A673 (cell line): ENCODE results near the gene UTRN. TPM values are rescaled to one million over a fixed set of nuclear protein-coding genes. Genes with fewer than 3 reads are reported as not detected.

ENCODE experiments used
- BruUV-seq: library from RNA; stranded (reverse); fragments of 400-500 nt; replicated peaks from 2 replicates; lab custom pipeline; 2021; lab: Mats Ljungman, UMichigan
- CTCF ChIA-PET: fragments of 300-600 bp; sonication (Branson Sonifier 250); formaldehyde crosslinking; loops from one replicate; lab custom pipeline; 2022; ENCODE audit warnings: antibody characterized with exemption; lab: Charles Lee
- POLR2A ChIA-PET: fragments of 300-600 bp; sonication (Branson Sonifier 250); formaldehyde crosslinking; loops from one replicate; lab custom pipeline; 2022; ENCODE audit warnings: antibody characterized with exemption; ENCODE audit not compliant: low non-redundant PET; lab: Charles Lee
- DNase-seq: peaks from one replicate; pipeline ENCODE4 v3.0.0-alpha.2; 2015; ENCODE audit warnings: low spot score
- H3K27ac ChIP-seq: fragments of 200-600 bp; sonication (generic); 2 replicates; pipeline ENCODE4 v1.5.1; 2016; ENCODE audit warnings: mixed run types, low read depth, mild to moderate bottlenecking, mixed read lengths, antibody characterized with exemption, low read length; ENCODE audit not compliant: poor library complexity, severe bottlenecking
- H3K27me3 ChIP-seq: fragments of 200-600 bp; sonication (generic); replicated peaks from 2 replicates; pipeline ENCODE4 v1.6.1; 2017; ENCODE audit warnings: mixed run types, low read depth, mild to moderate bottlenecking, mixed read lengths, antibody characterized with exemption, low read length; ENCODE audit not compliant: insufficient read depth, poor library complexity
- H3K36me3 ChIP-seq: fragments of 200-600 bp; sonication (generic); 2 replicates; pipeline ENCODE4 v1.6.1; 2016; ENCODE audit warnings: mixed run types, mild to moderate bottlenecking, mixed read lengths, antibody characterized with exemption, low read length; ENCODE audit not compliant: insufficient read depth, poor library complexity, severe bottlenecking
- H3K4me1 ChIP-seq: fragments of 200-600 bp; sonication (generic); 2 replicates; pipeline ENCODE4 v1.6.1; 2017; ENCODE audit warnings: mixed run types, mild to moderate bottlenecking, mixed read lengths, antibody characterized with exemption, low read length; ENCODE audit not compliant: insufficient read depth, poor library complexity, severe bottlenecking
- H3K4me3 ChIP-seq: fragments of 200-600 bp; sonication (generic); 2 replicates; pipeline ENCODE4 v1.5.1; 2016; ENCODE audit warnings: low read depth, mixed run types, mild to moderate bottlenecking, mixed read lengths, low read length; ENCODE audit not compliant: poor library complexity, severe bottlenecking
- H3K9me3 ChIP-seq: fragments of 200-600 bp; sonication (generic); 2 replicates; pipeline ENCODE4 v1.6.1; 2016; ENCODE audit warnings: mixed run types, low read depth, mild to moderate bottlenecking, mixed read lengths, antibody characterized with exemption, low read length; ENCODE audit not compliant: poor library complexity, severe bottlenecking
- CTCF ChIP-seq: fragments of 300-800, 200-600 bp; sonication (generic); conservative IDR thresholded peaks from 2 replicates; pipeline ENCODE4 v1.5.1; 2017; ENCODE audit warnings: low read depth, mild to moderate bottlenecking, antibody characterized with exemption, low read length, moderate library complexity, mixed read lengths
- EZH2 ChIP-seq: fragments of 200-600 bp; sonication (generic); IDR thresholded peaks from 2 replicates; pipeline ENCODE4 v1.6.1; 2017; ENCODE audit warnings: borderline replicate concordance, low read depth, mild to moderate bottlenecking, mixed read lengths, antibody characterized with exemption, low read length; ENCODE audit not compliant: poor library complexity, severe bottlenecking
- intact Hi-C: fragments of 100-400 bp; cut with micrococcal nuclease; formaldehyde crosslinking; loops from one replicate; pipeline ENCODE4 v1.10.0; 2022; ENCODE audit not compliant: unreplicated experiment
- total RNA-seq: library from RNA; stranded (reverse); gene quantifications from 2 replicates; pipeline ENCODE4 v1.2.3, GENCODE V29; 2021

Gene UTRN
- total RNA-seq, 1 experiment from 2014 or later: 75.2 TPM

GRCh38 chr6:144295211-144295610 lies 10.1 kb downstream of the UTRN start:
- no TSS peak for BruUV-seq
- CTCF ChIA-PET: no interaction called here
- no peaks in the 10 kb centered on the region for H3K27me3 ChIP-seq
- no peak for TF ChIP-seq CTCF
- TF ChIP-seq EZH2: no peak
- no peak overlapping the region for H3K27ac ChIP-seq
- intact Hi-C loops: no loop called here
- DNase-seq: no peak
- H3K4me3 ChIP-seq: no peak overlapping the region
- POLR2A ChIA-PET: no interaction called here
- no peaks in the 10 kb centered on the region for H3K9me3 ChIP-seq
- H3K4me1 ChIP-seq: peaks cover 9% of the 10 kb centered on the region
- H3K36me3 ChIP-seq: no peaks in the 10 kb centered on the region

GRCh38 chr6:144295981-144296767 lies 11.0 kb downstream of the UTRN start:
- H3K4me1 ChIP-seq: peaks cover 9% of the 10 kb centered on the region
- H3K36me3 ChIP-seq: no peaks in the 10 kb centered on the region
- no TSS peak for BruUV-seq
- no peak for DNase-seq
- CTCF ChIA-PET: no interaction called here
- intact Hi-C loops: no loop called here
- no peak overlapping the region for H3K4me3 ChIP-seq
- POLR2A ChIA-PET: no interaction called here
- H3K27me3 ChIP-seq: no peaks in the 10 kb centered on the region
- no peaks in the 10 kb centered on the region for H3K9me3 ChIP-seq
- TF ChIP-seq EZH2 (no peak), CTCF (no peak)
- no peak overlapping the region for H3K27ac ChIP-seq

DNA sequence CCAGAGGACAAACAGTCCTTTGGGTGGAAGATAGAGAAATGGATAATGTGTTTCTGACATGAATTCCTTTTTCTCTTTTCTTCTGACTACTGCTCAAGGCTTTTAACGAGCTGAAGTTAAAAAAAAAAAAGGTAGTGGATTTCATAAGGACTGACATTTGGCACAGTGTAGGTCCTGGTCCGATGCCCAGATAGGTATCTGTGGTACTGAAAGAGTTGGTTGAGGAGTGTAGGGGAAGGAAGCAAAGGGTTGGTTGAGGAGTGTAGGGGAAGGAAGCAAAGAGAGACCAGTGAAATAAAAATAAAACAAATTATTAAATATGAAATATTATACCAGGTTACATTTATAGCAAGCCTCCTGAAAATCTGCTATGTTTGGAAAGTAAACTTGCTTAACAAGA lies 11.8 kb downstream of the UTRN start:
- CTCF ChIA-PET: no interaction called here
- TF ChIP-seq CTCF: no peak
- TF ChIP-seq EZH2: no peak
- POLR2A ChIA-PET: no interaction called here

More for the DNA sequence above, 11.8 kb downstream of the UTRN start:
- intact Hi-C loops: no loop called here
- Histone ChIP-seq H3K27ac (no peak overlapping the region), H3K4me3 (no peak overlapping the region), H3K9me3 (no peaks in the 10 kb centered on the region), H3K4me1 (peaks cover 9% of the 10 kb centered on the region), H3K27me3 (no peaks in the 10 kb centered on the region), H3K36me3 (no peaks in the 10 kb centered on the region)
- DNase-seq: no peak
- BruUV-seq: no TSS peak
